GM23248 (cell line): ENCODE results near the gene SLC28A3. TPM values are rescaled to one million over a fixed set of nuclear protein-coding genes. Genes with fewer than 3 reads are reported as not detected.
"Not testable (repeated sequence)": the region's sequence is repeated elsewhere in the genome, so short reads cannot be mapped to it uniquely, and the experiment has no call there.

Source experiments
- DNase-seq: peaks from one replicate; pipeline ENCODE4 v3.0.0-alpha.2; 2015
- H2AFZ ChIP-seq: fragments of 200-600 bp; sonication (generic); 2 replicates; pipeline ENCODE4 v1.6.1; 2016; ENCODE audit warnings: antibody characterized with exemption
- H3F3A ChIP-seq: fragments of 200-600 bp; sonication (generic); 2 replicates; pipeline ENCODE4 v1.6.1; 2016; ENCODE audit warnings: mild to moderate bottlenecking, antibody characterized with exemption, mixed run types; ENCODE audit not compliant: insufficient read depth
- H3K27ac ChIP-seq: fragments of 200-600 bp; sonication (generic); 2 replicates; pipeline ENCODE4 v1.5.1; 2016; ENCODE audit warnings: mild to moderate bottlenecking
- H3K27me3 ChIP-seq: fragments of 200-600 bp; sonication (generic); replicated peaks from 2 replicates; pipeline ENCODE4 v1.6.1; 2016; ENCODE audit warnings: mild to moderate bottlenecking; ENCODE audit not compliant: insufficient read depth
- H3K36me3 ChIP-seq: fragments of 200-600 bp; sonication (generic); 2 replicates; pipeline ENCODE4 v1.6.1; 2016; ENCODE audit warnings: low read depth, mild to moderate bottlenecking
- H3K4me1 ChIP-seq: fragments of 200-600 bp; sonication (generic); 2 replicates; pipeline ENCODE4 v1.6.1; 2016; ENCODE audit warnings: mild to moderate bottlenecking; ENCODE audit not compliant: insufficient read depth
- H3K4me2 ChIP-seq: fragments of 200-600 bp; sonication (generic); one replicate; pipeline ENCODE4 v1.6.1; 2016; ENCODE audit warnings: mild to moderate bottlenecking; ENCODE audit not compliant: unreplicated experiment
- H3K4me3 ChIP-seq: fragments of 200-600 bp; sonication (generic); 2 replicates; pipeline ENCODE4 v1.5.1; 2016; ENCODE audit warnings: mild to moderate bottlenecking
- H3K79me2 ChIP-seq: fragments of 200-600 bp; sonication (generic); 2 replicates; pipeline ENCODE4 v1.6.1; 2016; ENCODE audit warnings: mild to moderate bottlenecking; ENCODE audit not compliant: insufficient read depth
- H3K9ac ChIP-seq: fragments of 200-600 bp; sonication (generic); 2 replicates; pipeline ENCODE4 v1.6.1; 2016; ENCODE audit warnings: mild to moderate bottlenecking
- H3K9me2 ChIP-seq: fragments of 200-600 bp; sonication (generic); 2 replicates; pipeline ENCODE4 v1.6.1; 2016; ENCODE audit warnings: mixed run types, mild to moderate bottlenecking, moderate library complexity; ENCODE audit not compliant: insufficient read depth
- H3K9me3 ChIP-seq: fragments of 200-600 bp; sonication (generic); one replicate; pipeline ENCODE4 v1.6.1; 2017; ENCODE audit warnings: low read depth
- H4K20me1 ChIP-seq: fragments of 200-600 bp; sonication (generic); 2 replicates; pipeline ENCODE4 v1.6.0; 2016; ENCODE audit not compliant: insufficient read depth
- EZH2 ChIP-seq: fragments of 200-600 bp; sonication (generic); IDR thresholded peaks from 2 replicates; pipeline ENCODE4 v1.6.1; 2018; ENCODE audit warnings: antibody characterized with exemption, mild to moderate bottlenecking; ENCODE audit not compliant: insufficient read depth, poor library complexity, severe bottlenecking
- EZH2phosphoT487 ChIP-seq: fragments of 200-600 bp; sonication (generic); IDR thresholded peaks from 2 replicates; pipeline ENCODE4 v1.6.1; 2018; ENCODE audit warnings: antibody characterized with exemption, moderate library complexity, mild to moderate bottlenecking, low read depth; ENCODE audit not compliant: insufficient read depth
- WGBS, 2 experiments: methylation state at CpG; one replicate each; pipeline ENCODE4 v1.1.6; 2015 to 2017; ENCODE audit warnings: low lambda C conversion rate in 2 of 2, low coverage in 1 of 2; ENCODE audit errors: missing lambda C conversion rate in 2 of 2; 5-methylcytosine and 5-hydroxymethylcytosine counted together
- in situ Hi-C: fragments of 300-500 bp; cut with MboI; formaldehyde crosslinking; loops from 2 replicates; pipeline ENCODE4 v1.15.0; 2020
- polyA plus RNA-seq: library from polyadenylated mRNA; unstranded; fragments of >200 nt; fragmentation: Nextera tagmentation; extraction: Ambion mirVana; gene quantifications from 2 replicates; pipeline ENCODE4 v1.2.1, GENCODE V29; 2016
- total RNA-seq: library from RNA; depleted of rRNA; stranded (reverse); fragments of >200 nt; shearing (Covaris generic); gene quantifications from 2 replicates; pipeline ENCODE4 v1.2.3, GENCODE V29; 2014; rRNA removed

SLC28A3 gene
- total RNA-seq (0.32 TPM in 1 of 2 replicates, not detected in the other), polyA plus RNA-seq (0.11 and 0.15 TPM in 2 replicates)

GRCh38 chr9:84340535-84340934 is at the start of gene SLC28A3:
SLC28A3 (minus strand) TSS chr9:84340758; CDS start chr9:84340633, 125 bp downstream.
- no peak within 1 kb of the TSS for H2AFZ ChIP-seq
- no peaks in the 10 kb centered on the region for H3K4me1 ChIP-seq
- no peak within 1 kb of the TSS for H3K4me3 ChIP-seq
- no peaks in the 10 kb centered on the region for H3F3A ChIP-seq
- WGBS, 2 experiments, result 72 to 76% methylated on average over 5 of the region's 5 CpGs
- DNase-seq, result no peak
- no peak within 1 kb of the TSS for H3K9ac ChIP-seq
- H3K79me2 ChIP-seq, result no peaks in the 10 kb centered on the region
- H3K36me3 ChIP-seq, result no peaks in the 10 kb centered on the region
- H3K27me3 ChIP-seq, result peaks cover 2% of the 10 kb centered on the region; the same call in 1 of the 2 replicates
- H4K20me1 ChIP-seq, result no peaks in the 10 kb centered on the region
- no peaks in the 10 kb centered on the region for H3K9me2 ChIP-seq
- H3K9me3 ChIP-seq, result no peaks in the 10 kb centered on the region
- H3K4me2 ChIP-seq, result no peak within 1 kb of the TSS
- in situ Hi-C loops, result no loop called here
- no peak for TF ChIP-seq EZH2phosphoT487
- no peak for TF ChIP-seq EZH2
- no peak within 1 kb of the TSS for H3K27ac ChIP-seq

- not testable (repeated sequence) for H3K4me3 ChIP-seq, H3K79me2 ChIP-seq, H3F3A ChIP-seq, H3K36me3 ChIP-seq, H3K27me3 ChIP-seq, H3K27ac ChIP-seq, H3K9ac ChIP-seq, H3K9me2 ChIP-seq, H3K9me3 ChIP-seq, H3K4me1 ChIP-seq, H4K20me1 ChIP-seq, H3K4me2 ChIP-seq
- peak; percentile 52 for DNase-seq
- WGBS, 2 experiments, result 13 to 18% methylated on average over 7 of the region's 7 CpGs
- in situ Hi-C loops, result loop anchor here (25.0 kb wide), 1 partner anchor 1222 kb away; no protein-coding TSS in a partner anchor
- peak overlapping the region; percentile 5; the same call in 1 of the 2 replicates for H2AFZ ChIP-seq
Measured at GRCh38 chr9:84390254-84390653, 49.7 kb upstream of the SLC28A3 start.

- no peaks in the 10 kb centered on the region for H3K27me3 ChIP-seq
- in situ Hi-C loops, result loop anchor here (25.0 kb wide), 1 partner anchor 1224 kb away; no protein-coding TSS in a partner anchor
Measured at GRCh38 chr9:84387821-84388220, 47.3 kb upstream of the SLC28A3 start.

GRCh38 chr9:84386753-84387152 is 46.2 kb upstream of the SLC28A3 start:
- Histone ChIP-seq H3K27me3 (no peaks in the 10 kb centered on the region), H3F3A (no peaks in the 10 kb centered on the region), H4K20me1 (no peaks in the 10 kb centered on the region), H3K36me3 (no peaks in the 10 kb centered on the region), H3K9me3 (no peaks in the 10 kb centered on the region), H3K4me3 (no peak overlapping the region), H3K79me2 (no peaks in the 10 kb centered on the region), H3K9me2 (no peaks in the 10 kb centered on the region), H3K9ac (no peak overlapping the region), H2AFZ (no peak overlapping the region), H3K4me1 (peaks cover 7% of the 10 kb centered on the region), H3K4me2 (no peak overlapping the region), H3K27ac (no peak overlapping the region)
- in situ Hi-C loops, result loop anchor here (25.0 kb wide), 1 partner anchor 1226 kb away; no protein-coding TSS in a partner anchor
- no peak for DNase-seq
- TF ChIP-seq EZH2phosphoT487 (no peak), EZH2 (no peak)
- 100% methylated on average over 1 of the region's 1 CpG for WGBS, 2 experiments

More at GRCh38 chr9:84387821-84388220, 47.3 kb upstream of the SLC28A3 start:
- H3K27ac ChIP-seq, result no peak overlapping the region
- DNase-seq, result no peak
- H3K4me3 ChIP-seq, result no peak overlapping the region
- H3K9ac ChIP-seq, result no peak overlapping the region
- no peaks in the 10 kb centered on the region for H3K79me2 ChIP-seq
- no peak overlapping the region for H2AFZ ChIP-seq
- no peaks in the 10 kb centered on the region for H3F3A ChIP-seq
- H3K4me2 ChIP-seq, result no peak overlapping the region
- H4K20me1 ChIP-seq, result no peaks in the 10 kb centered on the region
- H3K9me2 ChIP-seq, result no peaks in the 10 kb centered on the region
- TF ChIP-seq EZH2 (no peak), EZH2phosphoT487 (no peak)
- WGBS, 2 experiments, result 85 to 86% methylated on average over 5 of the region's 5 CpGs
- H3K36me3 ChIP-seq, result no peaks in the 10 kb centered on the region
- no peaks in the 10 kb centered on the region for H3K9me3 ChIP-seq
- H3K4me1 ChIP-seq, result peaks cover 7% of the 10 kb centered on the region
